ENCODE results near the gene PMPCA. TPM values are rescaled to one million over a fixed set of nuclear protein-coding genes. Genes with fewer than 3 reads are reported as not detected.

Gene PMPCA
- total and polyA plus RNA-seq, 4 donors = 27.0 to 75.6 (median 41.6) TPM

- H3K9me3 ChIP-seq (ENCODE audit: control insufficient read depth in 4 of 4, low read length in 3 of 4) = no peaks in the 10 kb centered on the region
- H3K4me3 ChIP-seq (ENCODE audit: low read depth in 1 of 3, low read length in 3 of 3) = no peak overlapping the region
- H3K4me1 ChIP-seq (ENCODE audit: control insufficient read depth in 4 of 4, insufficient read depth in 4 of 4, low read length in 3 of 4) = peaks cover 0 to 22% (median 11%) of the 10 kb centered on the region in 4 donors
- H3K27me3 ChIP-seq (ENCODE audit: control insufficient read depth in 4 of 4, insufficient read depth in 4 of 4, low read length in 3 of 4) = no peaks in the 10 kb centered on the region
- no peak overlapping the region for H3K27ac ChIP-seq (ENCODE audit: low read depth in 1 of 2, low read length in 2 of 2)
- 93% methylated on average over 14 of the region's 14 CpGs for WGBS
- no peak for TF ChIP-seq HNF4G (IDR thresholded peaks at IDR 0.05)
- TF ChIP-seq NR2F2 (IDR thresholded peaks at IDR 0.05) = no peak
- TF ChIP-seq REST (IDR thresholded peaks at IDR 0.05) = no peak
- TF ChIP-seq YY1 (IDR thresholded peaks at IDR 0.05) = no peak
- no peak for TF ChIP-seq MAX (IDR thresholded peaks at IDR 0.05)
- TF ChIP-seq FOXA2 (IDR thresholded peaks at IDR 0.05) = no peak
- no peak for TF ChIP-seq ZBTB33 (IDR thresholded peaks at IDR 0.05)
- no peak for TF ChIP-seq JUND (IDR thresholded peaks at IDR 0.05)
- no peak for TF ChIP-seq RXRA (IDR thresholded peaks at IDR 0.05)
- no peak for TF ChIP-seq RAD21 (IDR thresholded peaks at IDR 0.05)
- no peak for DNase-seq (ENCODE audit: low spot score)
- no peak overlapping the region for H3K9ac ChIP-seq (ENCODE audit: low read depth in 1 of 2, low read length in 2 of 2)
- H3K36me3 ChIP-seq (ENCODE audit: control insufficient read depth in 4 of 4, insufficient read depth in 3 of 4, low read depth in 1 of 4, low read length in 3 of 4) = peaks cover 0 to 4% (median under 1%) of the 10 kb centered on the region in 4 donors
Observed at GRCh38 chr9:136374183-136374575, 36.3 kb upstream of the PMPCA start.

- Histone ChIP-seq H3K9ac (ENCODE audit: low read depth in 1 of 2, low read length in 2 of 2) (no peak overlapping the region), H3K9me3 (ENCODE audit: control insufficient read depth in 4 of 4, low read length in 3 of 4) (no peaks in the 10 kb centered on the region), H3K27me3 (ENCODE audit: control insufficient read depth in 4 of 4, insufficient read depth in 4 of 4, low read length in 3 of 4) (no peaks in the 10 kb centered on the region), H3K4me1 (ENCODE audit: control insufficient read depth in 4 of 4, insufficient read depth in 4 of 4, low read length in 3 of 4) (peaks cover 0 to 22% (median 11%) of the 10 kb centered on the region in 4 donors), H3K4me3 (ENCODE audit: low read depth in 1 of 3, low read length in 3 of 3) (no peak overlapping the region), H3K36me3 (ENCODE audit: control insufficient read depth in 4 of 4, insufficient read depth in 3 of 4, low read depth in 1 of 4, low read length in 3 of 4) (peaks cover 0 to 9% (median 4%) of the 10 kb centered on the region in 4 donors), H3K27ac (ENCODE audit: low read depth in 1 of 2, low read length in 2 of 2) (no peak overlapping the region)
- TF ChIP-seq FOXA2 (IDR thresholded peaks at IDR 0.05) (no peak), RXRA (IDR thresholded peaks at IDR 0.05) (no peak), ATF3 (IDR thresholded peaks at IDR 0.05) (no peak), NR2F2 (IDR thresholded peaks at IDR 0.05) (no peak), HNF4A (conservative IDR thresholded peaks at IDR 0.05) (no peak), EGR1 (IDR thresholded peaks at IDR 0.05; ENCODE audit: low read depth in 2 of 2) (no peak), MAX (IDR thresholded peaks at IDR 0.05) (no peak), ZBTB33 (IDR thresholded peaks at IDR 0.05) (no peak), REST (IDR thresholded peaks at IDR 0.05) (no peak)
- DNase-seq (ENCODE audit: low spot score) = no peak
- WGBS = 95% methylated on average over 12 of the region's 12 CpGs
Observed at GRCh38 chr9:136375096-136375495, 35.4 kb upstream of the PMPCA start.

All from liver (tissue), 9 donors.